ELF-1 (cell line): ENCODE data around the gene EPO.
A peak's percentile ranks its signal among the peaks of the same experiment; 100 is the strongest.
"Not testable (repeated sequence)": the region's sequence is repeated elsewhere in the genome, so short reads cannot be mapped to it uniquely, and the experiment has no call there.

ENCODE experiments used
- DNase-seq: peaks from one replicate; pipeline ENCODE4 v3.0.0-alpha.2; 2016; ENCODE audit warnings: low read depth, low spot score

EPO gene

DNA sequence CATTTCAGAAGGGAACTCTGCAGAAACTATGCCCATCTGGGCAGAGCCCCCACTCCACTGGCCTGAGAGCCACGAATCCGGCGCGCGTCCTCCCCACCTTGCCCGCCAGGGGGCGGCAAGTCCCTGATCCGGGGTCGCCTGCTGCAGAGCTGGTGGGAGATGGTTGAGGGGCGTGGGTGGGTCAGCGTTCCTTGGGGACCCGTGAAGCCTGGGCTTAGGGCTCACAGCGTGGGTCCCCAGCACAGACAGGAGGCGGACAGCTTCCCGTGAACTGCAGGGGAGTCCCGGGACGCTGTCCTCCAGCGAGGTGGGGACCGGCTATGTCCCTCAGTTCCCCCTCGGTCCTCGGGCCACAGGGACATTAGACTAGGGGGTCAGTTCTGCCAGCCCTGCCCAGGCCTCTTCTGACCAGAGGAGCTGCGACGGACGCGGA lies 14.9 kb upstream of the EPO start:
- DNase-seq, result peak; percentile 94

DNA sequence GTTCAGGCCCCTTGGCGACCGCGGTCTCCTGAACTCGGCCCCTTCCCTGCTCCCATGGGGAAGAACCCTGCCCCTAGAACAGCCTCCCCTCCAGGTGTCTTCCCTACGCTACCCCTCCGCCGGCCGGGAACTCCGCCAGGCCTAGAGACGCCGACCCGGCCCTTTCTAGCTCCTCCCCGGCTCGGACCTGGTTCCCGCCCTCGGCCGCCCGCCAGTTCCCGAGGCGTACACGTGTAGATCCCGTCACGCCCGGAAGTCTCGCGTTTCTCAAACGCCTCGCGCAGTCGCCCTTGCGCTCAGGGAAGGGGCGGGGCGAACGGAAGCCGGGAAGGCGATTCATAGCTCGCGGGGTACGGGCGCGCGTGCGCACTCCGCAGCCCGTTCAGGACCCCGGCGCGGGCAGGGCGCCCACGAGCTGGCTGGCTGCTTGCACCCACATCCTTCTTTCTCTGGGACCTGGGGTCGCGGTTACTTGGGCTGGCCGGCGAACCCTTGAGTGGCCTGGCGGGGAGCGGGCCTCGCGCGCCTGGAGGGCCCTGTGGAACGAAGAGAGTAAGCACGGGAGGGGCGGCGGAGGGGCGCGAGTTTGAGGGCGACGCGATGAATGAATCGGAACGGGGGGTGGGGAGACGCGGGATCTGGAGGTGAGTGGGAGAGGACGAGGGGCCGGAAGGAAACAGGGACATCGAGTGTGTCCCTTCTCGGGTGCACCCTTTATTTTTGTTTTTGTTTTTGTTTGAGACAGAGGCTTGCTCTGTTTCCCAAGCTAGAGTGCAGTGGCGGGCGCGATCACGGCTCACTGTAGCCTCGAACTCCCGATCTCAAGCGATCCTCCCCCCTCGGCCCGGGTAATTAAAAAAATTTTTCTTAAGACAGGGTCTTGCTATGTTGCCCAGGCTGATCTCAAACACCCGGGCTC lies 14.3 kb upstream of the EPO start, which contains the start of gene POP7:
Gene POP7, plus strand, starts transcription at position 369 of the 919 bp plus-strand sequence. CDS start 710 bp downstream, outside the sequence.
- peak; percentile 98 for DNase-seq

DNA sequence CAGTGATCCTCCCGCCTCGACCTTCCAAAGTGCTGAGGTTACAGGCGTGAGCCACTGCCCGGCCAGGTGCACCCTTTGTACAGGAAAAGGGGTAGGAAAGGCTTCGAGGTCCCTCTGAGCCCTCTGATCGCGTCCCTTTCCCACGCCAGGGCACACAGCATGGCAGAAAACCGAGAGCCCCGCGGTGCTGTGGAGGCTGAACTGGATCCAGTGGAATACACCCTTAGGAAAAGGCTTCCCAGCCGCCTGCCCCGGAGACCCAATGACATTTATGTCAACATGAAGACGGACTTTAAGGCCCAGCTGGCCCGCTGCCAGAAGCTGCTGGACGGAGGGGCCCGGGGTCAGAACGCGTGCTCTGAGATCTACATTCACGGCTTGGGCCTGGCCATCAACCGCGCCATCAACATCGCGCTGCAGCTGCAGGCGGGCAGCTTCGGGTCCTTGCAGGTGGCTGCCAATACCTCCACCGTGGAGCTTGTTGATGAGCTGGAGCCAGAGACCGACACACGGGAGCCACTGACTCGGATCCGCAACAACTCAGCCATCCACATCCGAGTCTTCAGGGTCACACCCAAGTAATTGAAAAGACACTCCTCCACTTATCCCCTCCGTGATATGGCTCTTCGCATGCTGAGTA lies 13.5 kb upstream of the EPO start:
- no peak for DNase-seq

DNA sequence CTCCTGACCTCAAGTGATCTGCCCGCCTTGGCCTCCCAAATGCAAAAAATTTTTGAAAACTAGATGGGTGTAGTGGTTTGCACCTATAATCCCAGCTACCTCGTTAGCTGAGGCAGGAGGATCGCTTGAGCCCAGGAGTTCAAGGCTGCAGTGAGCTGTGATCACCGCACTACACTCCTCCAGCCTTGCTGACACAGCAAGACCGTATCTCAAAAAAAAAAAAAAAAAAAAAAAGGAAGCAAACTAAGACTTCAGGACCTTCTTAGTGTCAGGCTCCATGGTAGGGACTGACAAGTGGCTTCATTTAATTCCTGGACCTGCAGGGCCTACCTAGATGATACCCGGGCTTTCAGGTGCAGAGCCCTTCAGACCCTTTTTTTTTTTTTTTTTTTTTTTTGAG lies 11.9 kb upstream of the EPO start:
- DNase-seq, result no peak

DNA sequence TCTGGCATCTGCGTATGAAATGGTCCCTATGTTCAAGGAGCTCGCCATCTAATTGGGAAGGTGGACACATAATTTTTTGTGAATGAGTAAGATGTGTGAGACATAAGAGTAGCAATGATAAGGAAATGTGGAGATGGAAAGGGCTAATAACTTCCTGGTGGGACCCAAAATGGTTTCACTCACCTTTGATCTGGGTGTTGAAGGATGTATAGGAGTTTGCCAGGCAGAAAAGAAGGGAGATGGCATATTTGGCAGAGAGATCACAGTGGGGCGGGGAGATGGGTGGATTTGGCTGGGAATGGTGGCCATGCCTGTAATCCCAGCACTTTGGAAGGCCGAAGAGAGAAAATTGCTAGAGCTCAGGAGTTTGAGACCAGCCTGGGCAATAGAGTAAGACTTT lies 9.8 kb upstream of the EPO start:
- no peak for DNase-seq

DNA sequence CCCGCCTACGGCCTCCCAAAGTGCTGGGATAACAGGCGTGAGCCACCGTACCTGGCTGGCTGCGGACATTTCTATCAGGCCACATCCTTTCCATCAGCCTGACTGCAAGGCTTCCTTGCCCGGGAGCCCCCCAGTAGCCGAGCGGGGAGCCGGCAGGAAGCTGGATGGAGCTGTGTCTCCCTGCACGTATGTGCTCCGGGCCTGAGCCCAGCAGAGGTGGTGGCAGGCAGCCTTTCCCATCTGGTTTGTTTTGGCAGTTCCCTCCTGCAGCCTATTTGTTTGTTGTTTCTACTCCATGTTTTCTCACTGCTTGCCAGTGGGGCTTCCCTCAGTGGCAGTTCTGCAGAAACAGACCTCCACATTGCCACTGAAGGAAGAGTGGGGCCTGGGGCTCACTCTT lies 8.9 kb upstream of the EPO start:
- DNase-seq, result no peak

DNA sequence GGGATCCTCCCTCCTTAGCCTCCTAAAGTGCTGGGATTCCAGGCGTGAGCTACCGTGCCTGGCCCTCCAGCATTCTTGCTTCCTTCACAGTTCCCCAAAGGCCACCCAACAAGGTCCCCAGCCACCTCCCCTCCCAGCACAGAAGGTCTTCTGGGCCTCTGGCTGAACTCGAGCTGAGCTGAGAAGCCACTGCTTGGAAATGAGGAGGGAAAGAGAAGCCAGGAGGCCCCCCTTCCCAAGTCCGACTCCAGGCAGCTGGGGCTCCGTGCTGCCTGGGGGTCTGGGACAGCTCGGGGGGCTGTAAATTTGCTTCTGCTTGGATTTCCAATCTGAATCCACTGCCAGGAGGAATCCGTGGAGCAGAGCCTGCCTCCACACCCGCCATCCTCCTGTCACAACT lies 5.5 kb upstream of the EPO start:
- no peak for DNase-seq

DNA sequence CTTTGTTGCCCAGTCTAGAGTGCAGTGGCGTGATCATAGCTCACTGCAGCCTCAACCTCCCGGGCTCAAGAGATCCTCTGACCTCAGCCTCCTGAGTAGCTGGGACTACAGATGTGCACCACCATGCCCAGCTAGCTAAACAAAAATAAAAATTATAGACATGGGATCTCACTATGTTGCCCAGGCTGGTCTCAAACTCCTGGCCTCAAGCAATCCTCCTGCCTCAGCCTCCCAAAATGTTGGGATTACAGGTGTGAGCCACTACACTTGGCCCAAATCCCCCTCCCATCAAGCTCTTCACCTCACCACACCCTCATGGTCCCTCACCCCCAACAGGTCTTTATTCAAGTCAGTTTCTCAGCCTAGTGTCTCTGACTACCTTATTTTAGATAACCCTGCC lies 3.2 kb upstream of the EPO start:
- DNase-seq, result not testable (repeated sequence)

DNA sequence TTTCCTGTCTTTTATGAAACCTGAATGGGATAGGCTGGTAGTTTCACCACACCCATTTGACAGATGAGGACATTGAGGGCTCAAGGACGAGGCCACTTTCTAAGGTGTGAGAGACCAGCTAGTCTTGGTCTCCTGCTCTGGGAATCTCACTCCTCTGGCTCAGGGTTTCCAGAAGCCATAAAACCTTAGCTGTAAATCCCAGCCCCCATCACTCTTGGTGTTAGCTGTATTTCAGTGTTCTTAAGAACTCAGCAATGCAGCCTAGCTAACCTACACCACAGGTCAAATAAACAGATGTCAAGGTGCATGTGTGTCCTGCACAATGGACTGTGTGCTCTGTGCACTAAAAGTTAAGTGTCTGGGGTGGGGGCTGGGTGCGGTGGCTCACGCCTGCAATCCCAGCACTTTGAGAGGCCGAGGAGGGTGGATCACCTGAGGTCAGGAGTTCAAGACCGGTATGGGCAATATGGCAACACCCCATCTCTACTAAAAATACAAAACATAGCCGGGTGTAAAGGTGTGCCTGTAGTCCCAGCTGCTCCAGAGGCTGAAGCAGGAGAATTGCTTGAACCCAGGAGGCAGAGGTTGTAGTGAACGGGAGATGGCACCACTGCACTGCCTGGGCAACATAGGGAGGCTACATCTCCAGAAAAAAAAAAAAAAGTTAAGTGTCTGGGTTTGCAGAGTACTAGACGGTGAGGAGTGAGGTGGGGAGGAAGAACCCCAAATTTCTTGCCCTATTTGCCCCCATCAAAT lies 567 bp upstream of the EPO start:
- DNase-seq, result peak; percentile 18

DNA sequence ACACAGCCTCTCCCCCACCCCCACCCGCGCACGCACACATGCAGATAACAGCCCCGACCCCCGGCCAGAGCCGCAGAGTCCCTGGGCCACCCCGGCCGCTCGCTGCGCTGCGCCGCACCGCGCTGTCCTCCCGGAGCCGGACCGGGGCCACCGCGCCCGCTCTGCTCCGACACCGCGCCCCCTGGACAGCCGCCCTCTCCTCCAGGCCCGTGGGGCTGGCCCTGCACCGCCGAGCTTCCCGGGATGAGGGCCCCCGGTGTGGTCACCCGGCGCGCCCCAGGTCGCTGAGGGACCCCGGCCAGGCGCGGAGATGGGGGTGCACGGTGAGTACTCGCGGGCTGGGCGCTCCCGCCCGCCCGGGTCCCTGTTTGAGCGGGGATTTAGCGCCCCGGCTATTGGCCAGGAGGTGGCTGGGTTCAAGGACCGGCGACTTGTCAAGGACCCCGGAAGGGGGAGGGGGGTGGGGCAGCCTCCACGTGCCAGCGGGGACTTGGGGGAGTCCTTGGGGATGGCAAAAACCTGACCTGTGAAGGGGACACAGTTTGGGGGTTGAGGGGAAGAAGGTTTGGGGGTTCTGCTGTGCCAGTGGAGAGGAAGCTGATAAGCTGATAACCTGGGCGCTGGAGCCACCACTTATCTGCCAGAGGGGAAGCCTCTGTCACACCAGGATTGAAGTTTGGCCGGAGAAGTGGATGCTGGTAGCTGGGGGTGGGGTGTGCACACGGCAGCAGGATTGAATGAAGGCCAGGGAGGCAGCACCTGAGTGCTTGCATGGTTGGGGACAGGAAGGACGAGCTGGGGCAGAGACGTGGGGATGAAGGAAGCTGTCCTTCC lies 620 bp downstream of the EPO start:
- peak; percentile 14 for DNase-seq

DNA sequence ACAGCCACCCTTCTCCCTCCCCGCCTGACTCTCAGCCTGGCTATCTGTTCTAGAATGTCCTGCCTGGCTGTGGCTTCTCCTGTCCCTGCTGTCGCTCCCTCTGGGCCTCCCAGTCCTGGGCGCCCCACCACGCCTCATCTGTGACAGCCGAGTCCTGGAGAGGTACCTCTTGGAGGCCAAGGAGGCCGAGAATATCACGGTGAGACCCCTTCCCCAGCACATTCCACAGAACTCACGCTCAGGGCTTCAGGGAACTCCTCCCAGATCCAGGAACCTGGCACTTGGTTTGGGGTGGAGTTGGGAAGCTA lies 1.2 kb downstream of the EPO start:
- DNase-seq, result no peak

DNA sequence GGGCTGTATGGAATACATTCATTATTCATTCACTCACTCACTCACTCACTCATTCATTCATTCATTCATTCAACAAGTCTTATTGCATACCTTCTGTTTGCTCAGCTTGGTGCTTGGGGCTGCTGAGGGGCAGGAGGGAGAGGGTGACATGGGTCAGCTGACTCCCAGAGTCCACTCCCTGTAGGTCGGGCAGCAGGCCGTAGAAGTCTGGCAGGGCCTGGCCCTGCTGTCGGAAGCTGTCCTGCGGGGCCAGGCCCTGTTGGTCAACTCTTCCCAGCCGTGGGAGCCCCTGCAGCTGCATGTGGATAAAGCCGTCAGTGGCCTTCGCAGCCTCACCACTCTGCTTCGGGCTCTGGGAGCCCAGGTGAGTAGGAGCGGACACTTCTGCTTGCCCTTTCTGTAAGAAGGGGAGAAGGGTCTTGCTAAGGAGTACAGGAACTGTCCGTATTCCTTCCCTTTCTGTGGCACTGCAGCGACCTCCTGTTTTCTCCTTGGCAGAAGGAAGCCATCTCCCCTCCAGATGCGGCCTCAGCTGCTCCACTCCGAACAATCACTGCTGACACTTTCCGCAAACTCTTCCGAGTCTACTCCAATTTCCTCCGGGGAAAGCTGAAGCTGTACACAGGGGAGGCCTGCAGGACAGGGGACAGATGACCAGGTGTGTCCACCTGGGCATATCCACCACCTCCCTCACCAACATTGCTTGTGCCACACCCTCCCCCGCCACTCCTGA lies 2.4 kb downstream of the EPO start:
- DNase-seq, result no peak

DNA sequence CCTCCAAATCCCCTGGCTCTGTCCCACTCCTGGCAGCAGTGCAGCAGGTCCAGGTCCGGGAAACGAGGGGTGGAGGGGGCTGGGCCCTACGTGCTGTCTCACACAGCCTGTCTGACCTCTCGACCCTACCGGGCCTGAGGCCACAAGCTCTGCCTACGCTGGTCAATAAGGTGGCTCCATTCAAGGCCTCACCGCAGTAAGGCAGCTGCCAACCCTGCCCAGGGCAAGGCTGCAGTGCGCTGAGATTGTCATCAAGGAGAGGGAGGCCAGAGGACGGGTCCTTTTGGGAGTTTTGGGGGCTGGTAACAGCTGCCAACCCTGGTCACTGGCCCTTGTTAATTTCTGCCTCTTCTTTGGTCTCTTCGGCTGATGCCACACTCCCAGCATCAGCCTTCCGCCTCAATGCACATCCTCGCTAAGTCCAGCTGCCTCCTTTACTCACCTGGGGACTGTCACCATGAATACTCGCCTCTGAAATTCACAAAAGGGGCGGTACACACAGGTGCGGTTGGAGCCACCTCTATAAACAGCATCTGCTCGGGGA lies 3.5 kb downstream of the EPO start:
- DNase-seq, result peak; percentile 18

DNA sequence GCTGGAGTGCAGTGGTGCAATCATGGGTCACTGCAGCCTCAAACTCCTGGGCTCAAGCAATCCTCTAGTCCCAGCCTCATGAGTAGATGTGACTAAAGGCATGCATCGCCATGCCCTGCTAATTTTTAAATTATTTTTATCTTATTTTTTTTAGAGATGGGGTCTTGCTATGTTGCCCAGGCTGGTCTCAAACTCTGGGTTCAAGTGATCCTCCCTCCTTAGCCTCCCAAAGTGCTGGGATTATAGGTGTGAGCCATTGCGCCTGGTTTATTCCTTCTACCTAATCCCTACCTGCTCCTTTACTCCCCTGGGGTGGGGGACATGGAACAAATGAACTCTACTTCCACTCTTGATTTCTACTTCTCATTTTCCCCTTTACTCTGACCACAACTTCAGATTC lies 4.1 kb downstream of the EPO start:
- DNase-seq, result not testable (repeated sequence)

DNA sequence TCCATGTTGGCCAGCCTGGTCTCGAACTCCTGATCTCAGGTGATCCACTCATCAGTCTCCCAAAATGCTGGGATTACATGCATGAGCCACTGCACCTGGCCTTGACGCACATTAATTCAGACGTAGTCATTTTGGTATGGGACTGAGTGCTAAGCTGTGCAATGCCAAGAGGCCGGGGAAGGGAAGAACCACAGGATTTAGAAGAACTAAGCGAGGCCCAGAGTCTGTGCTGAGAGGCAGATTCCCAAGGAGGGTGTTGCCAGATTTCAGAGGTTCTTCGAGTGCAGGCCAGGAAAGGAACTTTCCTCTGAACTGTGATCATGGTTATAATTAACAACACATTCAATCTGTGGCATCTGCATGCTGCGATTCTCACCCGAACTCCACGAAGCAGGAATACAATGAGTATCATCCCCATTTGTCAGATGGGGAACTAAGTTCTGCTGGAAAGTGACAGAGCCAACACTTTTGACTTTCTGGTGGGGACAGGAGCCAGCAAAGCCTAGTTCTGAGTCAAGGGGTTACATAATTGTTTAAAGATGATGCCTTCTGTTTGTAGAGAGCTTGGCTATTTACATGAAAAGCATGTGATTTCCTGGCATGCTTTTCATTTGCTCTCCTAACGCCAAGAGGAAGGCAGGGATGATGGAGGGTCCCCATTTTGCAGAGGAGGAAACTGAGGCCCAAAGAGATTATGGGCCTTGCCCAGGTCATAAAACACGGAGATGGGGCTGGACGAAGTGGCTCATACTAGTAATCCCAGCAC lies 6.9 kb downstream of the EPO start:
- DNase-seq, result no peak

DNA sequence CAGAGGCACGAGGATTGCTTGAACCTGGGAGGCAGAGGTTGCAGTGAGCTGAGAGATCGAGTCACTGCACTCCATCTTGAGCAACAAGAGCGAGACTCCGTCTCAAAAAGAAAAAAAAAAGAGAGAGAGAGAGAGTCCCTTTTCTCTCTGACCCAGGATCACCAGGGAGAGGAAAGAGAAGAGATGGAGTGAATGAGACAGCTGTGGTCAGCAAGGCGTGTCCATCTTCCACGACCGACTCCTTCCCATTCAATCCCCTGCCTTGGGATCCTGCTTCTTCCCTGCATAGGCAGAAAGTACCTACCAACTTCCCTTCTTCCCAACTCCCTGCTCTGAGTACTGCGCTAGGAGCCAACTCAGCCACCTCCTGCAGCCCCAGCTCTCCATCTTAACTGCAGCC lies 7.9 kb downstream of the EPO start:
- no peak for DNase-seq

DNA sequence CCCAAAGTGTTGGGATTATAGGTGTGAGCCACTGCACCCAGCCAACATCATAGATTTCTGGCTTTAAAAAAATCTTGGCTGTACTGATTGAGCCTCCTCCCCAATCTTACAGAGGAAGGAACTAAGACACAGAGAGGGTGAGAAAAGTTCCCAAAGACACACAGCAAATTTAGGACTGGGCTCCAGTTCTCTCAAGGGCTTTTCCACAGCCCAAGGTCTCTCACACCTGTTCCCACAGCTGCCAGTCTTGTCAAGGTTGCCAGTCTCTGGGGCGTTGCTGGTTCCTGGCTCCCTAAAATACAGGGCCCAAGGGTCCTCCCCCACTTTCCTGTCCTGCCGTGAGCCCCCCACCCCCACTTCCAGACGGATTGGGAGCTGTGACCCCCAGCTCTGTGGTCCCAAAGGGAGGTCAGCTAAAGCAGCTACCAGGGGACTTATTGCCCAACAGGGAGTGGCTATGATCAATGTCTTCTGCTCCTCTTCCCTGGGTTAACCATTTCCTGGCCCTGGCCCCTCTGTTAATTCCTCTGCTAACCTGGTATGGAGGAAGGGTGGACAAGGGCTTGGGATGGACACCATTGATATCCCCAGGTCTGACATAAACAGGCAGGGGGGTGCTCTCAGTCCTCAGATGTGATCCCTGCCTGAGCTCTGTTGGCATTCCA lies 10.0 kb downstream of the EPO start:
- DNase-seq, result no peak

DNA sequence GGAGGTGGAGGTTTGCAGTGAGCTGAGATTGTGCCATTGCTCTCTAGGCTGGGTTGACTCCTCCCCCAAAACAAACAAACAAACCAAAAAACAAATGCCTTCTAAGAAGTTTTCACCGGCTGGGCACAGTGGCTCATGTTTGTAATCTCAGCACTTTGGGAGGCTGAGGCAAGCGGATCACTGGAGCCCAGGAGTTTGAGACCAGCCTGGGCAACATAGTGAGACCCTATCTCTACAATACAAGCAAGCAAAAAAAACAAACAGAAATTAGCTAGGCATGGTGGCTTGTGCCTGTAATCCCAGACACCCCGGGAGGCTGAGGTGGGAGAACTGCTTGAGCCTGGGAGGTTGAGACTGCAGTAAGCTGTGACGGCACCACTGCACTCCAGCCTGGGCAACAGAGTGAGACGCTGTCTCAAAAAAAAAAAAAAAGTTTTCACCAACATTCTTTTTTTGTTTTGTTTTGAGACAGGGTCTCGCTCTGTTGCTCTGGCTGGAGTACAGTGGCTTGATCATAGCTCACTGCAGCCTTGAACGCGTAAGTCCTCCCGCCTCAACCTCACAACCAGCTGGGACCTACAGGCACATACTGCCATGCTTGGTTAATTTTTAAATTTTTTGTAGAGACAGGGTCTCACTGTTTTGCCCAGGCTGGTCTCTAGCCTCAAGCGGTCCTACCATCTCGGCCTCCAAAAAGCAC lies 11.8 kb downstream of the EPO start:
- no peak for DNase-seq

DNA sequence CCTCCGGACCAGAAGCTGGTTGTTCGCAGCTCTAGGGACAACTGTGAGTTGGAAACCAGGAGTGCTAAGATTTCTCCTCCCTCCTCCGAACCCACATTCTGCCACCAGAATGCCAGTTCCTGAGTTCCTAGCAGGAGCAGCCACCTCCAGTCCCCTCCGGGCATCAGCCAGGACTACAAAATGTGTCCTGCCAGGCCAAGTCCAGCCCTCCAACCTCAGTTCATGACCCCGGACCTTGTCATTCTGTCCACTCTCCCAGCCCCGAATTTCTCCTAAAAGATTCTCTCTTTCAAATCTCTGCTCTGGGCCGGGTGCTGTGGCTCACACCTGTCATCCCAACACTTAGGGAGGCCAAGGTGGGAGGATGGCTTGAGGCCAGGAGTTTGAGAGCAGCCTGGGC lies 15.5 kb downstream of the EPO start:
- no peak for DNase-seq
